HuH-7 (cell line): ENCODE measurements around the gene SUSD4.

Source experiments
- DNase-seq: peaks from one replicate; pipeline ENCODE4 v3.0.0; 2011; ENCODE audit warnings: low spot score

The SUSD4 gene

DNA sequence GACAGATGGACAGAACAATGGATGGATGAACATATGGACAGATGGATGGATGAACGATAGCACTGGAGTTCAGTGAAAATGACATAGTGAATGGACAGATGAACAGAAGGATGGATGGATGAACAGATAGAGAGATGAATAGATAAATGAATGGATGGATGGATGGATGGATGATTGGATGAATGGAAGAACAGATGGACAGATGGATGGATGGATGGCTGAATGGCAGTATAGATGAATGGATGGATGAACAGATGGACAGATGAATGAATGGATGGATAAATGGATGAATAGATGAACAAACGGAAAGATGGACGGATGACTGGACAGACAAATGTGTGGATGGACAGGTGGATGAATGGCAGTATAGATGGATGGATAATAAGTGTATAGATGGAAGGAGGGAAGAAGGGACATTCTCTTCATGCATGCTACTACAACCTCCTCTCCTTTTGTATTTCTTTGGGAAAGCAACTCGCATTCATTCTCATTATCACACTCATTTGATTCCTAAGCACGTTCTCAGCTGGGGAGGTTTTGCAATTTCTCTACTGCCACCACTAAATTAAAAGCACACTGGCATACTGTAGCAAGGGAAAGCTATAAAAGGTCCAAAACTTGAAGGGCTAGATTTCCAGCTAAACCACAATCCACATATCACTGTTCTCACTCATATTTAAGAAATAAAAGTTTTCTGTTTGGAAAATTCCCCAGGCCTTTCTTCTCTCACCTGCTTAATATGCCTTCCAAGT, 34.1 kb downstream of the SUSD4 start:
- no peak for DNase-seq

DNA sequence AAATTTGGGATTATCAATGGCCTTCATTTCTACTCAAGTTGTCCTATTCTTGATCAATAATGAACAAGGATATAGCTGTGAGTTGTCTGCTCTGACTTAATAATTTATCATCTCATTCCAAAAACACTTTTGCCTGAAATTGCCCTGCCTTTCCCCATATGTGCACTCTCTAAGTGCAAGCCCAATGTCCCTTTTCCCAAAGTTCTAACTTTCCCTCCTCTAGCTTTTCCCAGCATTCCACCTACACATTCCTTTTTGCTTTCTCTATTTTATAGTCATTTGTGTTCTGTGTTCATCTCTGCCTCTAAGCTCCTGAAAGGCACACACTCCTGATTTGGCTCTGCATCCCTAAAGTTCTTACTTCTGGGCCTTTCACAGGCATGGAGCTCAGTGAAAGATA, 34.7 kb downstream of the SUSD4 start:
- DNase-seq: no peak

DNA sequence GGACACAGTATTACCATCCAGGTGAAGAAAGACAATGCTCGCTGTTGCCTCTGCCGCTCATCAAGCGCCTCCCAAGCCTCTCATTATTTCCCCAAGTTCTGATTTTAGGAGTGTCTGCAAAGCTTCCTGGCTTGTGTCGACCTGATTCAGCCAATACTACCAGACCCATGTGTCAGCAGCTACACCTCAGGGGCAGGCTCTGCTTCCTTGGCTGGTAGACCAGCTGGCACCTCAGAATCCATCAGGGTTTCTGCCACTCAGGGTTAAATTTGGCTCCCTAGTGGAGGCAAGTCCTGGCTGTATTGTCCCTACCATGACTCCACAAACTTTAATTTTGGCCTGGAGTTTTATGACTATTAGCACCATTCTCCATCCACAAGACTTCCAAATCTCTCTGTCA, 35.4 kb downstream of the SUSD4 start:
- no peak for DNase-seq

DNA sequence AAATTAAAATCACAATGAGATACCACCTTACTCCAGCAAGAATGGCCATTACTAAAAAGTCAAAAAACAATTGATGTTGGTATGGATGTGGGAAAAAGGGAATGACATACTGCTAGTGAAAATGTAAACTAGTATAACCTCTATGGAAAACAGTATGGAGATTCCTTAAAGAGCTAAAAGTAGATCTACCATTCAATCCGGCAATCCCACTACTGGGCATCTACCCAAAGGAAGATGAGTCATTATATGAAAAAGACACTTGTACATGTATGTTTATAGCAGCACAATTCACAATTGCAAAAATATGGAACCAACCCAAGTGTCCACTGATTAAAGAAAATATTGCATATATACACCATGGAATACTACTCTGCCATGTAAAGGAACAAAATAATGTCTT, 37.2 kb downstream of the SUSD4 start:
- DNase-seq: no peak

DNA sequence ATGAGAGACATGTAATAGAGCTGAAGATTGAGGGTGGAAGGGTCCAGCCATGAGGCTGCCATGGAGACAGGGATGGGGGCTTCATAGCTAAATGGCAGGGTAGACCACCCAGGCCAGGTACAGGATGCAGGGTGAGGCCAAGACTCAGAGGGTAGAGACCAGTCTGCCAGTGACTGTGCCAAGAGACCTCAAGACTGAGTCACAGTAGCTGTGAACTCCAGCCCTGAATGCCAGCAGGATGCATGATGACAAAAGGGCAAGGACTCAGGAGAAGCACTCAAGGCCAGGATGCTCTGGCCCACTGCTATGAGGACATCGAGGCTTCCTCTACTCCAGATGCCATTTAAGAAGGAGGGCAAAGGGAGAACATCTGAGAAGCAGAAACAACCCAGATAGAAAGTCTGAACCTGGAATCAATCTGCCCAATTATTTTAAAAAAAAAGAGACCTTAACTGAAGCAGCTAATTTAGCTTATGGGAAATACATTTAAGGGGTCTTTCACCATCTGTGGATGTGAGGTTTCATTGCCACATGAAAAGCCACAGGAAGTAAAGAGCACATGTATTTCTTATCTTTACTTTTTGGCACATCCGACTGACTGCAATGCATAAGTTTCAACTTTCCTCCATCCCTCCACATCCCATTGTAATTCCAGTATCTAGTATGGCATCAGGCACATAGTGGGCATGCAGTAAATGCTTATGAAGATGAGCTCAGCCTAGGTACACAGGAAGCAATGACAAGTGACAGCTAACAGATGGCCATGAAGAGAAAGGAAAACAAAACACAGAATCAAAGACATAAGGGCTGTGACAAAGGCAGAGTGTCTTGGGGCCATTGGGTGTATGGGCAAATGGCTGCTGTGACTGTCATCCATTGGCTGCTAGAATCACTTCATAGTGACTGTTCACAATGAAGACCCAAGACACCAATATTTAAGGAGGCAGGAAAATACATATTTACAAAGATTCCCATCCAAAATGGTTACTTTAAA, 40.2 kb downstream of the SUSD4 start:
- no peak for DNase-seq

DNA sequence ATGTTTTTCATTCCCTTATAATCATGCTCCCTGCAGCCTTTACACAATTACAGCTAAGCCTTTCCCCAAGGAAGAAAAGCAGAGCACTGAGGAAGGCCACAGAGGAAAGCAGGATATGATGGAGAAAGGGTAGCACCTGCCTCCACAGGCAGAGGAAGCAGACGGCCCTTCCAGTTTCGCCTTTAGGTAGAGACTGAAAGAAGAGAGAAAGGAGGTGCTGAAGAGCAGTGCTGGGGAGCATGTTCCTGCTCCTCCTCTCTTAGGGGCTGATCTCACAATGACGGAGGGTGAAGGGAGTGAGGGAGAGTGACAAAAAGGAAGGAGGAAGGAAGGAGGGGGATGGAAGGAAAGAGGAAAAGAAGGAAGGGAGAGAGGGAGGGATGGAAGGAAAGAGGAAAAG, 41.1 kb downstream of the SUSD4 start:
- DNase-seq: no peak

DNA sequence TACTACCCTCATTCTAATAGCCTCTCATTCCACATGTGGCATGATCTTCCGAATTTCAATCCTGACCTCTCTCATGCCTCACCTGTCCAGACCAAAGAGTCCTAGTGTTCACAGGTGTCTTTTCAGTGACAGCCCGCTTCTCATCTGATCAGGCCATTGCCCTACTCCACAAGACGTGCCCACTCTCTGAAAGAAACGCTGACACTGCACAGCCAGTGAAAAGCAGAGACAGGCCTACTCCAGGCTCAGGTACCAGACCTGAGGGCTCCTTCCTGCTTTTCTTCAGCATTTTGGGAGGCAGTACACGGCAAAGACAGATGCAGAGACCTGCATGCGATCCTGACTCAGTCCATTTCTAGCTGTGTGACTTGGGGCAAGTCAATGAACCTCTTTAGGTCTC, 43.0 kb downstream of the SUSD4 start:
- no peak for DNase-seq

DNA sequence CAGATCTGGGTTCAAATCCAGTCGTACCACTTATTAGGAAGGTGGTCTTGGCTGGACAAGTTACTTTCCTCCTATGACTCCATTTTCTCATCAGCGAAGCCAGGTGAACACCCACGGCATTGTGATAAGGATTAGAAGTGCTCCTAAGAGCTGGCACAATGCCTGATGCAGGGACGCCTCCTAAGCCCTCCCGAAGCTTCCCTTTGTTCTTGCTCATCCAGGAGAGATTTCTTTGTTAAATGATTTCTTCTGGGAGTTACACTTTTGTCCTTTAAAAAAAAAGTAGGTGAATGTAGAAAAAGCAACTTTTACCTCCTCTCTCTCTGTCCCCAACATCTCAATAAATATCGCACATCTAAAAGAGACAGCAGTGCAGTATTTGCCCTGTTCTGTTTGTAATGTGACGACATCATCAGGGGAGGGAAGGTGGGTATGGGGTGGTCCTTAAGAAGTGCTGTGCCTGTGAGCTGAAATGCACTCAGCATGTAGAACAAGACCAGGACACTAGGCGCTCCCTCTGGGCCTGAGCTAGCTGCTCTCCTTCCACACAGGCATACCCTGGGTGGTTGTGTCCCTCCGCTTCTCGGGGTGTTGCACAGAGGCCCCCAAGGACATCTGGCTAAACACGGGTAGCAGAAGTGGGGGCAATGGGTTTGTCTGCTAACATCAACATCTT, 43.9 kb downstream of the SUSD4 start:
- no peak for DNase-seq

DNA sequence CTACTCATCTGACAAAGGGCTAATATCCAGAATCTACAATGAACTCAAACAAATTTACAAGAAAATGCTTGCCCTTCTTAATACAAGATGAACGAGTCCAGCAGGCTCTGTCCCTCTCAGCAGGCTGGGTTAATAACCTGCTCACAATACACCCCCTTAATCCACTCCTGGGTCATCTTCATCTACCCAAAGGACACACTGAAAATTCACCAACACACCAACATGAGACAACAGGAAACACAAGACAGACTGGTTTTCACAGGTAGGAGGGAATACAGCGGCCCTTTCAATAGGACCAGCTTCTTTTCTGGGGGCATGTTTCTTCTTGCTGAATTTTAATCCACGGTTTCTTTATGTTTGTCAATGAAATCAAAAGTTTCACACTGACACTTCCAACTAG, 44.6 kb downstream of the SUSD4 start:
- no peak for DNase-seq

DNA sequence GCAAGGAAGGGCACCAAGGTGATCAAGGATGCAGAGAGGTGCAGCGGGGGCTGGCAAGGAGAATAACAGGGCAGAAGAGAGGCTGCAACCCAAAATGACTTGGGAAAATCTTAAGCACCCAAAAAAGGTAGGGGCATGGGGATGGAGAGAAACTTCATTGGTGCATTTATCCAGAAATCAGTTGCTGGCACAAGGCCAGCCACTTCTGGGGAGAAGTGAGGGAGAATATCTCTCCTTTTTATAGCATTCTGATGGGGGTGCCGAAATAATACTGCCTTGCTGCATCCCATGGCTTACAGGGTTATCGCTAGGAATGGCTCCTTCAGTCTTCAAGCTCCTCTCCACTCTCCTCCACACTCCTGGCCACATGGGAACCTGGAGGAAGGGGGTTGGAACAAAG, 47.9 kb downstream of the SUSD4 start:
- DNase-seq: no peak

DNA sequence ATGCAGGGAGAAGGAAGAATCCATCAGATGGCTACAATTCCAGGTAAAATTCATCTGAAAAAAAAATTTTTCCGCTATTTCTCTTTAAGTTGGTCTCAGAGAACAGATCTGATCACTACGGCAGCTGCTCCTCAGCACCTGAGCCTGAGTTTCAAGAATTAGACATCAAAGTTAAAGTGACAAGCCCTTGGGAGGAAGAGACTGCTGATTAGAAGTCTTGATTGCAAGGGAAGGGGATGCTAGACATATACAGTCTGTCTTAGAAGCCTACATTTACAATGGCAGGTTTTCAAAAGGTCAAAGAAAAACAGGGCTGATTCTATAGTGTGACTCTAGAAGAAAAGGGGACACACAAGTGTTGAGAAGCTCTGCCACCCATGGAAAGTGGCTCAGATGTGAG, 48.3 kb downstream of the SUSD4 start:
- no peak for DNase-seq

DNA sequence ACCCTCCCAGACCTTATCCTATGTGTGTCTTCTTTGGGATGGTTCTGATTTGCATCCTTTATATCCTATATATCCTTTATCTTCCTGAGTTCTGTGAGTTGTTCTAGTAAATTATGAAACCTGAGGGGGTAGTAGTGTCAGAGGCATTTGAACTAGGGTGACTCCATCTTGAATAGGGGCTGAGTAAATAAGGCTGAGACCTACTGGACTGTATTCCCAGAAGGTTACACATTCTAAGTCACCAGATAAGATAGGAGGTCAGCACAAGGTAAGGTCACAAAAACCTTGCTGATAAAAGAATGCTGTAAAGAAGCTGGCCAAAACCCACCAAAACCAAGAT, 50.6 kb downstream of the SUSD4 start:
- DNase-seq: no peak

DNA sequence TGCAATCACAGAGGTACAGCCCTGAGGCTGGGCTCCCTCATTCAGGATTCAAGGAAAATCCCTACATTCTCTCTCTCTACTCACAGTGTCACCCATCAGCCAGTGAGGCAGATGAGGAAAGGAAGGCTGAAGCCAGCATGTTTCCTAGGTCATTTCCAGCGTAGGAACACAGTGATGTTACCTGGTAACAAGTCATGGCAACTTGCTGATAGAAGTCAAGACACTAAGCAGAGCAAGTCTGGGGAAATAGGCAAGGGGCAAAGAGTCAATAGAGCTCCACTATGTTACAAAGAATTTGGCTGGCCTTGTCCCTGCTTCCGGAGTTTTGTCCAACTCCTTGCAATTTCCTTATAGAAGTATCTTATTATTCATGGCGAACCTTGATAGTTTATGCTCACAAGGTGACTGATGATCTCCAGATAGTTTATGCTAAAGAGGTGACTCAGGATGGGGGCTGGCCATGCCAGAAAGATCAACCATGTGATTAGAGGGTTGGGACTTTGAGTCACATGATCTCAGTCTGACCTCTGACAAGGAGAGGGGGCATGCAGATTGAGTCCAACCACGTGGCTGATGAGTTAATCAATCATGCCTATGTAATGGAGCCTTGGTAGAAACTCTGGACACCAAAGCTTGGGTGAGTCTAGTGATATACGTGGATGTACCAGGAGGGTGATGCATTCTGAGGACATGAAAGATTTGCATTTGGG, 51.1 kb downstream of the SUSD4 start:
- DNase-seq: no peak

DNA sequence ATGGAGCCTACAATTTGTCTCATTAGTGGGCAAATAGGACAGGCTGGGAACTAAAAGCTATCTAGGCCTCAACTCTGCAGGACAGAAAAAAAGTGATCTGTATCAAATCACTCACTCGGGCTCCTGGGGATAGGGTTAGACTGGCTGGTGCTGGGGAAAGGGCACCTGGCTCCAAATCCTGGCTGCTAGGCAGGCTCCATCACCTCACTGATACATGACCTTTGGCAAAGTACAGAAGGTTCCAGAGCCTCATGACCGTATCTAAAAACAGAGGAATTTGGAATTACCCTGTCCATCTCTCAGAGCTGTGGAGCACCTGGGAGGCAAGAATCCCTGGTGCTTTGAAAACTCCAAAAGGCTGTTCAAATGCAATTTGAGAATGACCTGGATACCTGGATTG, 51.7 kb downstream of the SUSD4 start:
- DNase-seq: no peak

DNA sequence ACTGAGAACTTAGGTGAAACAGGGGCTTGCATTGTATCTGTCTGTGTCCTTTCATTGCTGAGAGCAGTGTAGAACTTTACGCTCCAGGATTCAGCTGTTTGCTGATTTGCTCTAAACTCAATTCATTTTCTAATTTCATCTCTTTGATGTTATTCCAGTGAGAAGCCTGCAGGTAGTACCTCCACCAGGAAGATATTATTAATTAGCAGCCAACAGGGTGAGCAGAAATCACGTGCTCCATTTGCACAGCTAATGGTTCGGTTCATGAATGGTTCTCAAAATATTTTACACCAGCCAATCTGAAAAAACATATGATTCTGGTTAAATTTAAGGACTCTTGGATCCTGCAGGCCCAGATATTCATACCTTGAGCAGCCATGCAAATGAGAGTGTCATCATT, 52.1 kb downstream of the SUSD4 start:
- DNase-seq: no peak

DNA sequence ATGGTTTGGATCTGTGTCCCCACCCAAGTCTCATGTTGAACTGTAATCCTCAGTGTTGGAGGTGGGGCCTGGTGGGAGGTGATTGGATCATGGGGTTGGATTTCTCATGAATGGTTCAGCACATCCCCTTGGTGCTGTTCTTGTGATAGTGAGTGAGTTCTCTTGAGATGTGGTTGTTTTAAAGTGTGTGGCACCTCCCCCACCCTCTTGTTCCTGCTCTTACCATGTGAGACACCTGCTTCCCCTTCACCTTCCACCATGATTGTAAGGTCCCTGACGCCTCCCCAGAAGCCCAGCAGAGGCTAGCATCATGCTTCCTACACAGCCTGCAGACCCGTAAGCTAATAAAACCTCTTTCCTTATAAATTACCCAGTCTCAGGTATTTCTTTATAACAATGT, 55.8 kb downstream of the SUSD4 start:
- no peak for DNase-seq

DNA sequence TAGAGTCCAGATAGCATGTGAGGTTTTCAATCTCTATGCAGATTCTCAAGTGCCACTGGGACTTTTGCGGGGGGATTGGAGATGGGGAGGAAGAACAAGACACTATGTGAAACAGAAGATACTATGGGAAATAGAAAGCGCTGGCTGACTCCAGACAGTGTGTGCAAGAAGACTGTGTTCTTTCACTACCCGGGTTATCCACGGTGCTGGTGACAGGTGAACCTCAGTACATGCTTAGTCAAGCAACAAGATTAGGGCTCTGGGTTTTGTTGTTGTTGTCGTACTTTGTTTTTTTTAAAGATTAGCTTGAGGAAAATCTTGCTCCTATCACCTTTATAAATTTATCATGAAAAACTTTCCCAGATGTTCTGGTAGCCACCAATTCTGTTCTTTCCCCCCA, 56.4 kb downstream of the SUSD4 start:
- no peak for DNase-seq

DNA sequence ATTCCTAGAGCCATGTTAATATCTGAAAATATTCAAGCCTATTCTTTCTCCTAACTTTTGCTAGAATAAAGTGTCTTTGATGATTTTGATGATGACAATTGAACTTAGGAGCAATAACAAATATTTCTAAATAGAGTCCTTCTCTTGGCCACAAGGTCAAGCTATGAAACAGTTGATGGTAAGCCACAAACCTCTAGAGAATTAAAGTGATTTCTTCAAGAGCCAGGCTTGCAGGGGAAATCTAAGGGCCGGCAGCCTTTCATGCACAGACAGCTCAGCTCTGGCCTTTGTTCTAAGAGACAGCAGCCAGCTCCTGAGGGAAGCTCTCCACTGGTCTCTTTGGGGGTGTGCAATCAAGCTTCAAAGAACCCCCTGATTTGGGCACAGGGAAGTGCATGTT, 59.0 kb downstream of the SUSD4 start:
- no peak for DNase-seq

DNA sequence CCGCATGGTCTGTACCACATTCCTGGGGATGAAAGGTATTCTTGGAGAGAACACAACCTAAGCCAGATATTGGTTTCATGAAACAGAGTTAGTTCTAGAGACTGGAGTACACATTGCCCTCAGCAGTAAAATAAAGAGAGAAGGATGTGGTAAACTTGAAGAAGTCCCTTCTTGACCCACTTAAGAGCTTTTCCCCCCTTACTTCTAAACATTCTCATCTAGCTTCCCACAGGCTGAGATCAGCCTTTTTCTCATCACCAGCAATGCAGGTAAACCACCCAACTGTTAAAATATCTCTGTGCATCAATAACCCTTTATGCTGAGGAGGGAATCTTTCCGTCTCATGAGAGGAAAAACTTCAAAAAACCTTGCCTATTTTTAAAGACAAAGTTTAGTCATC, 62.6 kb downstream of the SUSD4 start:
- no peak for DNase-seq

DNA sequence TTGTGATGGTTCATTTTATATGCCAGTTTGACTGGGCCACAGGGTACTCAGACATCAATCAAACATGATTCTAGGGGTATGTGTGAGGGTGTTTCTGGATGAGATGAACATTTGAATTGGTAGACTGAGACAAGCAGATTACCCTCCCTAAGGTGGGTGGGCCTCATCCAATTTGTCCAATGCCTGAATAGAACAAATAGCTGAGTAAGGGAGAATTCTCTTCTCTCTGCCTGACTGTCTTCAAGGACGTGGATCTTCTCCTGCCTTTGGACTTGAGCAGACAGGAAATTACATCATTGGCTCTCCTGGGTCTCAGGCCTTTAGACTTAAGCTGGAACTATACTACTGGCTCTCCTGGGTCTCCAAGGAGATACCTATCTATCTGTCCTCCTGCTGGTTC, 64.4 kb downstream of the SUSD4 start:
- DNase-seq: no peak

DNA sequence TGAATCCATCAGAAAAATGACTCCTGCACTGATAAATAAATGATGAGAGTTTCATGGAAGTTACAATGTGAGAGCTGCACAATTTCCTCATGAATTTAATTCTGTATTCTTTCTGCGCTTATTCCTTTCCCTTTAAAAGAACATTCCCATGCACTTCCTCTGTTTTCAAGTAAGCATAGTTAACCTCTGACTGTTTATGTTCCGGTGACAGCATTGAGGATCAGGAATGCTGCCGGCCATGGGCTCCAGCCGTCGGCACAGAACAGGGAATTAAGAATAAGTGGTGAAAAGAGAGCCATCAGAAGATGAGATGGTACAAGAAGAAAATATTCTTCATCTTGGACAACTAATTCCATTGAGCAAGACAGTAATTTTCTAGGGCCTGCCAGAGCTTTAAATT, 65.3 kb downstream of the SUSD4 start:
- DNase-seq: no peak

DNA sequence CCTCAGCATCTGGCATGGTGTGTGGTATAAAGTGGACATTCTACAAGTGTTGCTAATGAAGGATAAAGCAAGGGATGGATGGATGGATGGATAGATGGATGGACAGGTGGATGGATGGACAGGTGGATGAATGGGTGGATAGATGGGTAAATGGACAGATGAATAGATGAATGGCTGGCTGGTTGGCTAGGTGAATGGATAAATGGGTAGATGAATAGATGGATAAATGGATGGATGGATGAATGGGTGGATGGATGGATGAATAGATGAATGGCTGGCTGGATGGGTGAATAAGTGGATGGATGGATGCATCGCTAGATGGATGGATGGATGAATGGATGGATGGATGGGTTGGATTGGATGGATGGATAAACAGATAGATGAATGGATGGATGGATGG, 66.2 kb downstream of the SUSD4 start:
- DNase-seq: no peak
